Adrenal gland (tissue), 5 donors: ENCODE measurements around the gene VSIG10L2.

Experiments
- CTCF ChIP-seq, 6 experiments: fragments of 450-650 bp in 4 of 6; fragments of 200-600 bp in 2 of 6; sonication (generic) in 1 of 6; IDR thresholded peaks; 1 replicate in 5 of 6; 2 replicates in 1 of 6; pipeline versions ENCODE4 v1.5.1 to v1.8.0; 2016 to 2021; ENCODE audit warnings: antibody characterized with exemption in 6 of 6, mild to moderate bottlenecking in 2 of 6, moderate library complexity in 1 of 6
- POLR2A ChIP-seq, 2 donors: fragments of 450-650 bp; IDR thresholded peaks; one replicate each; pipeline ENCODE4 v1.6.1; 2017; ENCODE audit warnings: antibody characterized with exemption in 2 of 2, mild to moderate bottlenecking in 2 of 2, moderate library complexity in 1 of 2
- donor health status: DM: no; HTN: no; CAD: no.

- TF ChIP-seq POLR2A (IDR thresholded peaks at IDR 0.05) (no peak), CTCF (IDR thresholded peaks at IDR 0.05) (no peak)
These were observed 4.3 kb downstream of the VSIG10L2 start for GRCh38 chr11:125950178-125950490.
